Astrocyte of the cerebellum (primary cell): ENCODE results near the gene FOXP1.

ENCODE experiments used
- DNase-seq: peaks from one replicate; pipeline ENCODE4 v3.0.0-alpha.2; 2011; ENCODE audit warnings: low read depth
- H3K4me3 ChIP-seq: 2 replicates; pipeline ENCODE4 v1.5.1; 2011; ENCODE audit warnings: mild to moderate bottlenecking, low read depth, low read length, moderate library complexity
- CTCF ChIP-seq: IDR thresholded peaks from 2 replicates; pipeline ENCODE4 v1.5.1; 2012; ENCODE audit warnings: low read length, low read depth, moderate library complexity, mild to moderate bottlenecking; ENCODE audit errors: missing control alignments
- in situ Hi-C: cut with HindIII; loops from 2 replicates; pipeline ENCODE4 v1.10.0; 2017; ENCODE audit warnings: low sequenced_read_pairs

Gene FOXP1

GRCh38 chr3:71111784-71112440 lies 471.6 kb downstream of the FOXP1 start:
- DNase-seq = no peak
- in situ Hi-C loops = no loop called here
- TF ChIP-seq CTCF = no peak
- H3K4me3 ChIP-seq = no peak overlapping the region

GRCh38 chr3:71110385-71111222 lies 472.9 kb downstream of the FOXP1 start:
- no peak for DNase-seq
- in situ Hi-C loops = no loop called here
- H3K4me3 ChIP-seq = no peak overlapping the region
- no peak for TF ChIP-seq CTCF

- TF ChIP-seq CTCF = no peak
- in situ Hi-C loops = no loop called here
- DNase-seq = no peak
- H3K4me3 ChIP-seq = no peak overlapping the region
These were observed 473.6 kb downstream of the FOXP1 start for GRCh38 chr3:71109977-71110285.

- in situ Hi-C loops = no loop called here
- no peak for DNase-seq
- TF ChIP-seq CTCF = no peak
- H3K4me3 ChIP-seq = no peak overlapping the region
These were observed 474.1 kb downstream of the FOXP1 start for GRCh38 chr3:71109241-71109976.

GRCh38 chr3:71107926-71108325 lies 475.6 kb downstream of the FOXP1 start:
- no peak overlapping the region for H3K4me3 ChIP-seq
- no peak for TF ChIP-seq CTCF
- in situ Hi-C loops = no loop called here

GRCh38 chr3:71104976-71105375 lies 478.6 kb downstream of the FOXP1 start:
- DNase-seq = no peak
- in situ Hi-C loops = no loop called here
- no peak overlapping the region for H3K4me3 ChIP-seq
- no peak for TF ChIP-seq CTCF

More at GRCh38 chr3:71107926-71108325, 475.6 kb downstream of the FOXP1 start:
- DNase-seq = peak; percentile 31
